Trophoblast cell (in vitro differentiated cells and primary cell): ENCODE measurements around the gene UTRN.
A peak's percentile ranks its signal among the peaks of the same experiment; 100 is the strongest.

Experiments used
- DNase-seq, 2 donors: peaks; one replicate each; pipeline ENCODE4 v3.0.0-alpha.2; 2016
- H2AFZ ChIP-seq: 2 replicates; pipeline ENCODE4 v1.6.1; 2013; ENCODE audit warnings: low read length, moderate library complexity, mild to moderate bottlenecking; ENCODE audit not compliant: insufficient read depth, poor library complexity
- H2AK5ac ChIP-seq: 2 replicates; pipeline ENCODE4 v1.6.1; 2013; ENCODE audit warnings: mild to moderate bottlenecking, low read length
- H2BK120ac ChIP-seq: 2 replicates; pipeline ENCODE4 v1.6.1; 2013; ENCODE audit warnings: low read length, mild to moderate bottlenecking, moderate library complexity; ENCODE audit not compliant: insufficient read depth, poor library complexity
- H2BK12ac ChIP-seq: 2 replicates; pipeline ENCODE4 v1.6.1; 2013; ENCODE audit warnings: mild to moderate bottlenecking, low read length, moderate library complexity
- H2BK5ac ChIP-seq: 2 replicates; pipeline ENCODE4 v1.6.1; 2013; ENCODE audit warnings: low read length, low read depth, moderate library complexity, mild to moderate bottlenecking; ENCODE audit not compliant: poor library complexity
- H3K14ac ChIP-seq: 2 replicates; pipeline ENCODE4 v1.6.1; 2013; ENCODE audit warnings: mild to moderate bottlenecking, low read length
- H3K18ac ChIP-seq: 2 replicates; pipeline ENCODE4 v1.6.1; 2013; ENCODE audit warnings: mild to moderate bottlenecking, low read length
- H3K23ac ChIP-seq: 2 replicates; pipeline ENCODE4 v1.6.1; 2013; ENCODE audit warnings: low read length
- H3K27ac ChIP-seq: 2 replicates; pipeline ENCODE4 v1.5.1; 2013; ENCODE audit warnings: low read depth, mild to moderate bottlenecking, inconsistent platforms, low read length, moderate library complexity
- H3K27me3 ChIP-seq: 2 replicates; pipeline ENCODE4 v1.6.1; 2013; ENCODE audit warnings: inconsistent platforms, mild to moderate bottlenecking, low read length, moderate library complexity; ENCODE audit not compliant: insufficient read depth
- H3K36me3 ChIP-seq, 2 experiments: 1 replicate in 1 of 2; 2 replicates in 1 of 2; pipeline ENCODE4 v1.6.1; 2013; ENCODE audit warnings: low read length in 2 of 2, mild to moderate bottlenecking in 2 of 2, moderate library complexity in 1 of 2; ENCODE audit not compliant: insufficient read depth in 2 of 2, control insufficient read depth in 1 of 2
- H3K4ac ChIP-seq: 2 replicates; pipeline ENCODE4 v1.6.1; 2013; ENCODE audit warnings: low read depth, mild to moderate bottlenecking, low read length, moderate library complexity
- H3K4me1 ChIP-seq, 2 experiments: 1 replicate in 1 of 2; 2 replicates in 1 of 2; pipeline ENCODE4 v1.6.1; 2013; ENCODE audit warnings: low read length in 2 of 2, mild to moderate bottlenecking in 2 of 2, moderate library complexity in 1 of 2; ENCODE audit not compliant: insufficient read depth in 2 of 2, control insufficient read depth in 1 of 2
- H3K4me2 ChIP-seq: 2 replicates; pipeline ENCODE4 v1.6.1; 2013; ENCODE audit warnings: inconsistent platforms, mild to moderate bottlenecking, low read length, moderate library complexity
- H3K4me3 ChIP-seq: 2 replicates; pipeline ENCODE4 v1.5.1; 2013; ENCODE audit warnings: mild to moderate bottlenecking, low read depth, low read length, inconsistent platforms
- H3K79me1 ChIP-seq: one replicate; pipeline ENCODE4 v1.6.1; 2013; ENCODE audit warnings: low read length
- H3K79me2 ChIP-seq: 2 replicates; pipeline ENCODE4 v1.6.1; 2013; ENCODE audit warnings: low read length, mild to moderate bottlenecking; ENCODE audit not compliant: control insufficient read depth, insufficient read depth, poor library complexity
- H3K9ac ChIP-seq: 2 replicates; pipeline ENCODE4 v1.6.1; 2013; ENCODE audit warnings: mild to moderate bottlenecking, low read length
- H3K9me3 ChIP-seq: 2 replicates; pipeline ENCODE4 v1.6.1; 2013; ENCODE audit warnings: low read depth, mild to moderate bottlenecking, control low read depth, inconsistent platforms, low read length; ENCODE audit not compliant: insufficient read depth
- H4K12ac ChIP-seq: 2 replicates; pipeline ENCODE4 v1.6.1; 2013; ENCODE audit warnings: low read depth, mild to moderate bottlenecking, low read length, moderate library complexity
- H4K8ac ChIP-seq: 2 replicates; pipeline ENCODE4 v1.6.1; 2013; ENCODE audit warnings: low read depth, mild to moderate bottlenecking, low read length, moderate library complexity
- H4K91ac ChIP-seq: one replicate; pipeline ENCODE4 v1.6.1; 2013; ENCODE audit warnings: low read depth, mild to moderate bottlenecking, low read length, moderate library complexity
- WGBS: extraction: QIAGEN DNeasy Blood & Tissue Kit; methylation state at CpG from one replicate; pipeline ENCODE4 v1.1.7; 2013; ENCODE audit warnings: missing lambda C conversion rate; ENCODE audit not compliant: insufficient read length, insufficient coverage; ENCODE audit errors: extremely low coverage; 5-methylcytosine and 5-hydroxymethylcytosine counted together

The UTRN gene

DNA sequence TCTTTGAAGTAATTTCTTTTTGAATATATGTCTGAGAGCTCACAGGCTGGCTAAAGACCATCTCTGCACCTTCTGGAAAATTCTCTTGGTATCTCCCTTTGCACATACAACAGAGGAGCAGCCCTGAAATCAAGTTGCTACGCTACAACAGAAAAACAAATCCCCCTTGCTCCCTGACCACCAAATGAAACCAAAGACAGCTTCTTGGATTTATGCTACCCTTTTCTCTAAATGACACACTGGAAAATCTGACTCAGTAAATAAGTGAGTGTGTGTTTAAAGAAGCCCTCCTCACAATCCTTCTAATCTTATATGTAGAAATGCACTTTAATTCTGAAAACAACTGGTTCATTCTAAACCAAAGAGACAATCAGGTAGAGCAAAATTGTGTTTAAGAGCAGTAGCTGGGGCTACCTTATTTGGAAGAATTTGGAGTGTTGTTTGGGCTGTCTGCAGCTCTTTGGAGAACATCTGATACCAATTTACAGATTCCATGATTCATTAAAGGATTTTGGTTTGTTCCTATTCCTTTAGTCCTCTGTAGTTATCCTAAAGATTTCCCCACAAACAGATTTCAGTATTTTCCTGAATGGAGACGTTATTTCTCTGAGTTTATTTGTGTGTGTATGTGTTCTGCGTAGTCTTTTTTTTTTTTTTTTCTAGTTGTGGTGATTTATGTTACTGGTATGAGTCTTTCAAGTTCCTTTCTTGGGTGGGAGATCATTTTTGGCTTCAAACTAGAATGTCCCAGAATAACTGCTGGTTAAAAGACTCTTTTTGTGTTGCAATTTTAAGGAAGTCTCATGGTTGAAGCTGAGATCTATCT lies 36.4 kb upstream of the UTRN start:
- H3K4me1 ChIP-seq: no peaks in the 10 kb centered on the region
- H3K4ac ChIP-seq: no peak overlapping the region
- H3K18ac ChIP-seq: no peak overlapping the region
- H3K4me3 ChIP-seq: no peak overlapping the region
- peaks cover 2% of the 10 kb centered on the region for H3K9me3 ChIP-seq
- no peak overlapping the region for H4K8ac ChIP-seq
- peak in 1 of 2 donors; percentile 69 for DNase-seq
- H3K27me3 ChIP-seq: no peaks in the 10 kb centered on the region
- H2BK12ac ChIP-seq: no peak overlapping the region
- H2AFZ ChIP-seq: no peak overlapping the region
- no peaks in the 10 kb centered on the region for H3K36me3 ChIP-seq
- H2BK120ac ChIP-seq: no peak overlapping the region
- no peak overlapping the region for H2BK5ac ChIP-seq
- H3K4me2 ChIP-seq: no peak overlapping the region
- no peak overlapping the region for H4K91ac ChIP-seq
- WGBS: no CpG with 5 or more reads among the region's 3 CpGs
- H3K79me1 ChIP-seq: no peaks in the 10 kb centered on the region
- no peak overlapping the region for H3K14ac ChIP-seq
- no peaks in the 10 kb centered on the region for H3K79me2 ChIP-seq
- H3K23ac ChIP-seq: no peak overlapping the region
- H3K9ac ChIP-seq: no peak overlapping the region
- H3K27ac ChIP-seq: no peak overlapping the region
- no peak overlapping the region for H2AK5ac ChIP-seq
- H4K12ac ChIP-seq: no peak overlapping the region

GRCh38 chr6:144250276-144250675 lies 34.9 kb upstream of the UTRN start:
- Histone ChIP-seq H2BK120ac (no peak overlapping the region), H3K79me1 (no peaks in the 10 kb centered on the region), H3K9ac (no peak overlapping the region), H2BK5ac (no peak overlapping the region), H4K91ac (no peak overlapping the region), H3K79me2 (no peaks in the 10 kb centered on the region), H3K18ac (no peak overlapping the region), H3K4me2 (no peak overlapping the region), H4K12ac (no peak overlapping the region), H2AK5ac (no peak overlapping the region), H3K4ac (no peak overlapping the region), H3K27me3 (no peaks in the 10 kb centered on the region), H2BK12ac (no peak overlapping the region), H3K23ac (no peak overlapping the region), H2AFZ (no peak overlapping the region), H3K36me3 (no peaks in the 10 kb centered on the region), H3K9me3 (peaks cover 2% of the 10 kb centered on the region), H3K27ac (no peak overlapping the region), H4K8ac (no peak overlapping the region), H3K4me3 (no peak overlapping the region), H3K4me1 (no peaks in the 10 kb centered on the region), H3K14ac (no peak overlapping the region)
- no peak for DNase-seq
- WGBS: no CpG with 5 or more reads among the region's 3 CpGs

DNA sequence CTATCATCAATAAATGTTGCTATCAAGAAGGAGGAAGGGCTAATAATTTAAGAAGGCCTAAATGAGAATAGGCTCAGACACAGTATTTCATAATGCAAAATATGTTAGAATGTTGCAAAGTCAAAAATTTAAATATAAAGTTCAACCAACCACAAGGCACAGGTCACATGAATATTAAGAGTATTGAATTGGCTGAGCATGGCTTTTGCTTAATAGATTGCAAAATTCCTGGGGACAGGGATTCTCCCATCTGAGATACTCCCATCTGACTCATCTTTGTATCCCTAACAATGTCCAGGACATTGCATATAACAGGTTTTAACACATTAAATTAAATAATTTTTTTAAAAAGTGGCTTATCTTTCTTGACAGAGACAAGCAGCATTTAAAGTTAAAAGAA lies 32.9 kb upstream of the UTRN start:
- no peak overlapping the region for H3K9ac ChIP-seq
- H2AFZ ChIP-seq: no peak overlapping the region
- no peak overlapping the region for H2BK12ac ChIP-seq
- no peak overlapping the region for H2BK120ac ChIP-seq
- H3K18ac ChIP-seq: no peak overlapping the region
- H3K36me3 ChIP-seq: no peaks in the 10 kb centered on the region
- H2AK5ac ChIP-seq: no peak overlapping the region
- no peaks in the 10 kb centered on the region for H3K4me1 ChIP-seq
- no peak overlapping the region for H3K14ac ChIP-seq
- no peak overlapping the region for H3K4ac ChIP-seq
- no peak overlapping the region for H3K4me2 ChIP-seq
- no peaks in the 10 kb centered on the region for H3K9me3 ChIP-seq
- DNase-seq: no peak
- H3K23ac ChIP-seq: no peak overlapping the region
- no peak overlapping the region for H3K27ac ChIP-seq
- no peaks in the 10 kb centered on the region for H3K27me3 ChIP-seq
- H4K91ac ChIP-seq: no peak overlapping the region
- H3K79me1 ChIP-seq: no peaks in the 10 kb centered on the region
- H2BK5ac ChIP-seq: no peak overlapping the region
- no peaks in the 10 kb centered on the region for H3K79me2 ChIP-seq
- no peak overlapping the region for H3K4me3 ChIP-seq
- H4K12ac ChIP-seq: no peak overlapping the region
- H4K8ac ChIP-seq: no peak overlapping the region

DNA sequence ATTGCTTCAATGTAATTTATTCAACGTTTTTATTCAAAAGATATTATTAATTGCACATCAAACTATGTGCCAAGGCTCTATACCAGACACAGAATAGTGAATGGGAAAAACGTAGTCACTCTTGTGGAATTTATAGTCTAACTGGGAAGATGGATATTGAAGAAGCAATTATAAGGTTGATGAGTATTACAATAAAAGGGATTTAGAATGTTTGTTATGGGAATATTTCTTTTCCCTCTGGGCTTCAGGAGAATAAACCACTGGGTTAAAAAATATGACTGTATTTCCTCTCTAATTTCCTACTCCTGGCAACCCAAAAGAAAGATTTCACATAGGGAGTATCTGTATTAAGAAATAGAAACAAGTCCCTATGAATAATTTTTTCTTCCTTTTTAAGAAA lies 25.1 kb upstream of the UTRN start:
- Histone ChIP-seq H2BK120ac (no peak overlapping the region), H3K14ac (no peak overlapping the region), H4K91ac (no peak overlapping the region), H3K79me2 (no peaks in the 10 kb centered on the region), H3K4me2 (no peak overlapping the region), H3K36me3 (no peaks in the 10 kb centered on the region), H2AFZ (no peak overlapping the region), H4K12ac (no peak overlapping the region), H3K27ac (no peak overlapping the region), H2BK5ac (no peak overlapping the region), H3K9ac (no peak overlapping the region), H3K9me3 (no peaks in the 10 kb centered on the region), H4K8ac (no peak overlapping the region), H3K4me1 (peaks cover 0 to 3% of the 10 kb centered on the region in 2 experiments), H3K79me1 (peaks cover 5% of the 10 kb centered on the region), H3K27me3 (no peaks in the 10 kb centered on the region), H3K4me3 (no peak overlapping the region), H2BK12ac (no peak overlapping the region), H3K18ac (no peak overlapping the region), H2AK5ac (no peak overlapping the region), H3K23ac (no peak overlapping the region), H3K4ac (no peak overlapping the region)
- no CpG with 5 or more reads among the region's 2 CpGs for WGBS
- DNase-seq: no peak
